Fibroblast of mammary gland (primary cell): ENCODE measurements around the gene PCDH19.
"Not testable (repeated sequence)": the region's sequence is repeated elsewhere in the genome, so short reads cannot be mapped to it uniquely, and the experiment has no call there.

Experiments used
- DNase-seq: peaks from one replicate; pipeline ENCODE4 v3.0.0-alpha.2; 2010; ENCODE audit warnings: low read depth
- H3K4me3 ChIP-seq: 2 replicates; pipeline ENCODE4 v1.5.1; 2011; ENCODE audit warnings: low read depth, mild to moderate bottlenecking, low read length, moderate library complexity; ENCODE audit not compliant: control insufficient read depth
- TF ChIP-seq, protein P1 (sequence below): conservative IDR thresholded peaks from 2 replicates; pipeline ENCODE4 v1.5.1; 2011; ENCODE audit warnings: low read depth, low read length, inconsistent platforms; ENCODE audit not compliant: control insufficient read depth, insufficient read depth

The PCDH19 gene, protein sequence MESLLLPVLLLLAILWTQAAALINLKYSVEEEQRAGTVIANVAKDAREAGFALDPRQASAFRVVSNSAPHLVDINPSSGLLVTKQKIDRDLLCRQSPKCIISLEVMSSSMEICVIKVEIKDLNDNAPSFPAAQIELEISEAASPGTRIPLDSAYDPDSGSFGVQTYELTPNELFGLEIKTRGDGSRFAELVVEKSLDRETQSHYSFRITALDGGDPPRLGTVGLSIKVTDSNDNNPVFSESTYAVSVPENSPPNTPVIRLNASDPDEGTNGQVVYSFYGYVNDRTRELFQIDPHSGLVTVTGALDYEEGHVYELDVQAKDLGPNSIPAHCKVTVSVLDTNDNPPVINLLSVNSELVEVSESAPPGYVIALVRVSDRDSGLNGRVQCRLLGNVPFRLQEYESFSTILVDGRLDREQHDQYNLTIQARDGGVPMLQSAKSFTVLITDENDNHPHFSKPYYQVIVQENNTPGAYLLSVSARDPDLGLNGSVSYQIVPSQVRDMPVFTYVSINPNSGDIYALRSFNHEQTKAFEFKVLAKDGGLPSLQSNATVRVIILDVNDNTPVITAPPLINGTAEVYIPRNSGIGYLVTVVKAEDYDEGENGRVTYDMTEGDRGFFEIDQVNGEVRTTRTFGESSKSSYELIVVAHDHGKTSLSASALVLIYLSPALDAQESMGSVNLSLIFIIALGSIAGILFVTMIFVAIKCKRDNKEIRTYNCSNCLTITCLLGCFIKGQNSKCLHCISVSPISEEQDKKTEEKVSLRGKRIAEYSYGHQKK (N-terminal part only)

DNA sequence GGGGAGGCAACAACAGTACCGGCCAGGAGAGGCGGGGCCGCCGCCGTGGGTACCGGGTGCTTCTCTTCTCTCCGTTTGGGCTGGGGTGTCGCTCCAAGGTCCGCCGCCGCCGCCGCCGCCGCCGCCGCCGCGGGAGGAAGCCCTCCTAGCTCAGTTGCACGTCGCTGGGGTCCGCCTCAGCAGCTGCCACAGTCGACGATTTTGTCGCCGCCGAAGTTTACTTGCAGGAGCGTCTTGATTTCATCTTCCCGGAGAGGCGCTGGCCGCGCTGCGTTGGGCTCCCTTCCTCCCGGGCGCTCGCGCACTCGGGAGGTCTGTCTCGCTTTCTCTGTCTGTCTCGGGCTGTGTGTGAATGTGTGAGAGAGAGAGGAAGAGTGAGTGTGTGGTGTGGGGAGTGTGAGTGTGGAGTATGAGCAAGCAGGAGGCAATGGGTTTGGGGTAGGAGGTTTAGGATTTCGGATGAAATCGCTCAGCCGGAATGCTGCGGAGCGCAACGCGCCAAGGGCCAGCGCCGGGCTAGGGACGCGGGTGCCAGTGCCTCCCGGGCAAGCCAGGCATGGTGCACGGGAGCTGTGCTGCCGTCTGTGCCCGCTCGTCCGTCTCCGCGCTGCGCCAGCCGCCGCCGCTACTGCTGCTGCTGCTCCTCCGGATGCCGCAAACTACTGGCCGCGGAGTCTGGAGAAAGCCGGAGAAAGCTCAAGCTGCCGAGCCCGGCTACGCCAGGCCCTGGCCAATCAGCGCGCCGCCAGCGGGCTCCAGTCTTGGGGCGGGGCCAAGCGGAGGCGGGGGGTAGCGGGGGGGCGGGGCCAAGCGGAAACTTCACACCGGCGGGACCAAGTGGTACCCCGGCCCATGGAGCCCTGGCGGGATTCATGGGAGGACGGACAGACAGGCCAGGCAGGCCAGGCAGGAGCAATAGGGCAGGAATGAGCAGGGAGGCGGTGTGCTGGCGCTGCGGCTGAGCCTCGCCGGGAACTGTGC lies at the start of gene PCDH19:
Gene PCDH19 (minus strand): TSS at position 664 of the 981 bp plus-strand sequence. CDS start 1,676 bp downstream, outside the sequence.
- TF ChIP-seq, protein P1, sequence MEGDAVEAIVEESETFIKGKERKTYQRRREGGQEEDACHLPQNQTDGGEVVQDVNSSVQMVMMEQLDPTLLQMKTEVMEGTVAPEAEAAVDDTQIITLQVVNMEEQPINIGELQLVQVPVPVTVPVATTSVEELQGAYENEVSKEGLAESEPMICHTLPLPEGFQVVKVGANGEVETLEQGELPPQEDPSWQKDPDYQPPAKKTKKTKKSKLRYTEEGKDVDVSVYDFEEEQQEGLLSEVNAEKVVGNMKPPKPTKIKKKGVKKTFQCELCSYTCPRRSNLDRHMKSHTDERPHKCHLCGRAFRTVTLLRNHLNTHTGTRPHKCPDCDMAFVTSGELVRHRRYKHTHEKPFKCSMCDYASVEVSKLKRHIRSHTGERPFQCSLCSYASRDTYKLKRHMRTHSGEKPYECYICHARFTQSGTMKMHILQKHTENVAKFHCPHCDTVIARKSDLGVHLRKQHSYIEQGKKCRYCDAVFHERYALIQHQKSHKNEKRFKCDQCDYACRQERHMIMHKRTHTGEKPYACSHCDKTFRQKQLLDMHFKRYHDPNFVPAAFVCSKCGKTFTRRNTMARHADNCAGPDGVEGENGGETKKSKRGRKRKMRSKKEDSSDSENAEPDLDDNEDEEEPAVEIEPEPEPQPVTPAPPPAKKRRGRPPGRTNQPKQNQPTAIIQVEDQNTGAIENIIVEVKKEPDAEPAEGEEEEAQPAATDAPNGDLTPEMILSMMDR: no peak
- H3K4me3 ChIP-seq: peak within 1 kb of the TSS; percentile 29
- peak; percentile 57 for DNase-seq

DNA sequence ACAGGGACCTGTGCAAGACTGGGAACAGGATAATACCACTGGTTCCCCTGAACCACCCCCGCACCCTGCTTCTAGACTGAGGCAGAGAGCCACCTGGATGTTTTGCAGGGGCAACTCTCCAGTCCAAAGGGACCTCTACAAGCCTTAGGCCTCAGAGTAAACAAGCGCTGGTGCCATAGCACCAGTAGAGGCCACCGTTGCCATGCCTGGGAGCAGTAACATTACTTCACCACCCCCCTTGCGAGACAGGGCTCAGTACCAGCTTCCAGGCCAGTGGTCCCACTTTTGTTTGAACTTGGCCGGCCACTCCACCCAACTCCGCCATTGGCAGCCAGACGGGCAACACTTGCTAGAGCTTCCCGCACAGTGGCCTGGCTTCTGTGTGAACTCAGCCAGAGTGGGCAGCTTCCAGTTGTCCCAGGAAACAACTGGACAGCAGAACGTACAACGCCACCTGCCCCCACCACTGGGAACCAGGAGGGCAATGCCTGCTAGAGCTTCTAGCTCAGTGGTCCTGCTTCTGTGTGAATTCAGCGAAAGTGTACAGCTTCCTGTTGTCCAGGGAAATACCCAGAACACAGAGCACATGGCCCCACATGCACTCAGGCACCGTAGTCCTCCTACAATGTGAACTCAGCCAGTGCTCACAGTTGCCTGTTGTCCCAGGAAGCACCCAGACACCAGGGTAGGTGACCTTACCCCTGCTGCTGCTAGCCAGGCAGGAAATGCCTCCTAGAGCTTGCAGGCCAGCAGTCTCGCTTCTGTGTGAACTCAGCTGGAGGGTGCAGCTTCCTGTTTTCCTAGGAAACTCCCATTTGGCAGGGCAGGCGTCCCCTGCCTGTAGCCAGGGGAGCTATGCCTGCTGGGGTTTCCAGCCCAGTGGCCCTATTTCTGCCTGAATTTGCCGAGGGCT lies 39.9 kb upstream of the PCDH19 start:
- no peak for DNase-seq
- TF ChIP-seq, protein P1: no peak
- H3K4me3 ChIP-seq: no peak overlapping the region

DNA sequence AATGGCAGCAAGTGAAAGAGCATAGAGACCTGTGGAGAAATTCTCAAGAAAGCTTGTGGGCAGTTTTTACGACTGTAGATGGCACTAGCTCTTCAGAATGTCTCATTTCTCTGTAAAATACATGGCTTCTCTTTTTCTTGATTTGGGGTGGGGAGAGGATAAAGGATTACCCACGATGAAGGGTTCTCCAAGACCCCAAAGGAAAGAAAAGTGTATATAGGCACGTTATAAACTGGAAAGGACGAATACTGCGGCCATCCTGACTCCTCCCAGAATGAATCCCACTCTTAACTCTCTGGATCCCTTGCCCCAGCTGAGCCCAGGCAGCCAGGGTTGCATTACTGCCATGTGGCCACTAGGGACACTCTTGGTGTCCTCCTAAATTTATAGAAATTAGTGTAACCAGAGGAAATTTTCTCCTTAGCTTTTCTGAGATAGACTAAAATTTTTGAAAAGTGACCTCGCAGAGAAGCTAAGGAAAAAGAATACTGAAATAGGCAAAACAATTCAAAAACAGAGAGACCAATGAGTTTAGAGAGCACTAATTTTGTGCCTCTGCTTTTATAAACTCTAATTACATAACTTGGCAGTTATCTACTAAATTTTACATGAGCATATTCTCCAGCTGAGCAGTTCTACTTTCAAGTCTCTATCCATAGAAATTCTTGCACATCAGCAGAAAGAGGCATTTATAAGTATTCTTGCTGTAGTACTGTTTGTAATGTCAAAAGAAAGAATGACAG lies 37.8 kb upstream of the PCDH19 start:
- TF ChIP-seq, protein P1: peak; percentile 73
- H3K4me3 ChIP-seq: no peak overlapping the region
- DNase-seq: peak; percentile 29

- TF ChIP-seq, protein P1: no peak
- H3K4me3 ChIP-seq: no peak overlapping the region
Measured at GRCh38 chrX:100445593-100445992, 35.5 kb upstream of the PCDH19 start.

GRCh38 chrX:100441321-100441720 lies 31.2 kb upstream of the PCDH19 start:
- peak; percentile 39 for DNase-seq

More at GRCh38 chrX:100445593-100445992, 35.5 kb upstream of the PCDH19 start:
- no peak for DNase-seq

GRCh38 chrX:100440006-100440405 lies 29.9 kb upstream of the PCDH19 start:
- TF ChIP-seq, protein P1: no peak
- no peak overlapping the region for H3K4me3 ChIP-seq
- DNase-seq: no peak

More at GRCh38 chrX:100441321-100441720, 31.2 kb upstream of the PCDH19 start:
- not testable (repeated sequence) for H3K4me3 ChIP-seq
